Erythroblast (primary cell): ENCODE measurements around the gene FYN.

Source experiments
- GATA1 ChIP-seq: IDR thresholded peaks from 2 replicates; pipeline ENCODE4 v1.6.1; 2011; ENCODE audit warnings: low read depth, mild to moderate bottlenecking, control low read depth, low read length, moderate library complexity
- POLR2A ChIP-seq: IDR thresholded peaks from 2 replicates; pipeline ENCODE4 v1.6.1; 2011; ENCODE audit warnings: mild to moderate bottlenecking, low read length

DNA sequence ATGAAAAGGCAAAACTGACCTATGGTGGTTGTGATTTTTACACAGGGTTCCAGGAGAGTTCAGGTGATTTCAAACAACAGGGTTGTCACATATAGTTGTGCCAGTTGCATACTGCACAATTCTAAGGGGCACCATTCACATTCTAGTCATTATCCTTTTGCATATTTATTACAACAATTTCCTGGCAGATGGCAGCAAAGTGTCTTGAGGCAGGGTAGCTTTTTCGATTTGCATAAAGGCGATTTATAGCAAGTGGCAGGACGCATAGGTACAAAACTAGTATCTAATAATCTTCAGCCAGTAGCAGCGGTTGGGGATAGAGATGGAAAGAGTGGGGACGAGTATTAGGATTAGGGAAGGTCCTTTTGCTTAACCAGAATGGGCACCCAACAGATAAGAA is 221.1 kb downstream of the FYN start:
- TF ChIP-seq POLR2A (no peak), GATA1 (no peak)
